Neural progenitor cell (in vitro differentiated cells): ENCODE measurements around the gene TCAIM. TPM values are rescaled to one million over a fixed set of nuclear protein-coding genes. Genes with fewer than 3 reads are reported as not detected.

Experiments used
- DNase-seq: peaks from one replicate; pipeline ENCODE4 v3.0.0-alpha.2; 2016; ENCODE audit warnings: low spot score
- H2AFZ ChIP-seq: fragments of 200-600 bp; sonication (generic); replicated peaks from 2 replicates; pipeline ENCODE4 v1.6.1; 2016; ENCODE audit warnings: antibody characterized with exemption
- H3F3A ChIP-seq: fragments of 200-600 bp; sonication (generic); 2 replicates; pipeline ENCODE4 v1.6.1; 2016; ENCODE audit warnings: antibody characterized with exemption, low read depth
- H3K27ac ChIP-seq: fragments of 200-600 bp; sonication (generic); 2 replicates; pipeline ENCODE4 v1.5.1; 2016; ENCODE audit warnings: mild to moderate bottlenecking
- H3K27me3 ChIP-seq: fragments of 200-600 bp; sonication (generic); 2 replicates; pipeline ENCODE4 v1.6.1; 2016; ENCODE audit warnings: mild to moderate bottlenecking, moderate library complexity
- H3K36me3 ChIP-seq: fragments of 200-600 bp; sonication (generic); 2 replicates; pipeline ENCODE4 v1.5.1; 2016
- H3K4me1 ChIP-seq: fragments of 200-600 bp; sonication (generic); 2 replicates; pipeline ENCODE4 v1.6.1; 2016; ENCODE audit warnings: mixed run types
- H3K4me2 ChIP-seq: fragments of 200-600 bp; sonication (generic); 2 replicates; pipeline ENCODE4 v1.6.1; 2016
- H3K4me3 ChIP-seq: fragments of 200-600 bp; sonication (generic); 2 replicates; pipeline ENCODE4 v1.5.1; 2016
- H3K79me2 ChIP-seq: fragments of 200-600 bp; sonication (generic); 2 replicates; pipeline ENCODE4 v1.6.1; 2016; ENCODE audit warnings: low read depth
- H3K9ac ChIP-seq: fragments of 200-600 bp; sonication (generic); 2 replicates; pipeline ENCODE4 v1.6.1; 2016
- H3K9me3 ChIP-seq: fragments of 200-600 bp; sonication (generic); 2 replicates; pipeline ENCODE4 v1.5.1; 2016; ENCODE audit warnings: low read depth
- H4K20me1 ChIP-seq: fragments of 200-600 bp; sonication (generic); 2 replicates; pipeline ENCODE4 v1.6.1; 2016; ENCODE audit warnings: low read depth
- H3K27ac Mint-ChIP-seq: 3 replicates; pipeline ENCODE4 v1.8.0; 2021; ENCODE audit warnings: mixed read lengths
- H3K27me3 Mint-ChIP-seq: 2 replicates; pipeline ENCODE4 v1.8.0; 2022; ENCODE audit warnings: low read depth, mild to moderate bottlenecking, inconsistent platforms, moderate library complexity, mixed read lengths; ENCODE audit not compliant: insufficient read depth
- H3K36me3 Mint-ChIP-seq: 3 replicates; pipeline ENCODE4 v1.8.0; 2021; ENCODE audit warnings: mixed read lengths
- H3K4me1 Mint-ChIP-seq: 3 replicates; pipeline ENCODE4 v1.8.0; 2021; ENCODE audit warnings: mixed read lengths
- H3K4me3 Mint-ChIP-seq: 3 replicates; pipeline ENCODE4 v1.8.0; 2021; ENCODE audit warnings: mild to moderate bottlenecking, moderate library complexity, mixed read lengths
- H3K9me3 Mint-ChIP-seq: 3 replicates; pipeline ENCODE4 v1.8.0; 2020; ENCODE audit warnings: mixed read lengths
- CTCF ChIP-seq: fragments of 200-600 bp; sonication (generic); IDR thresholded peaks from 2 replicates; pipeline ENCODE4 v1.5.1; 2017; ENCODE audit warnings: antibody characterized with exemption, mild to moderate bottlenecking
- EZH2 ChIP-seq: fragments of 200-600 bp; sonication (generic); IDR thresholded peaks from 2 replicates; pipeline ENCODE4 v1.6.1; 2017; ENCODE audit warnings: antibody characterized with exemption, mild to moderate bottlenecking, moderate library complexity
- EZH2phosphoT487 ChIP-seq: fragments of 200-600 bp; sonication (generic); IDR thresholded peaks from 2 replicates; pipeline ENCODE4 v1.6.1; 2017; ENCODE audit warnings: antibody characterized with exemption
- total RNA-seq: library from RNA; depleted of rRNA; stranded (reverse); fragments of >200 nt; gene quantifications from 2 replicates; pipeline ENCODE4 v1.2.3, GENCODE V29; 2015; ENCODE audit warnings: low replicate concordance

TCAIM gene
- total RNA-seq, 1 donor from 2014 or later, result 31.8 TPM

GRCh38 chr3:44439499-44440295 is 101.1 kb downstream of the TCAIM start:
- Histone ChIP-seq H3K9ac (no peak overlapping the region), H3K27me3 (no peaks in the 10 kb centered on the region), H3K4me1 (no peaks in the 10 kb centered on the region), H3K79me2 (no peaks in the 10 kb centered on the region), H3K4me3 (no peak overlapping the region), H3K36me3 (no peaks in the 10 kb centered on the region), H4K20me1 (no peaks in the 10 kb centered on the region), H3K27ac (no peak overlapping the region), H3F3A (no peaks in the 10 kb centered on the region), H3K9me3 (no peaks in the 10 kb centered on the region), H2AFZ (no peak overlapping the region), H3K4me2 (no peak overlapping the region)
- TF ChIP-seq EZH2 (no peak), CTCF (no peak), EZH2phosphoT487 (no peak)
- no peak for DNase-seq
- Mint-ChIP-seq H3K27ac (no peak overlapping the region), H3K9me3 (no peaks in the 10 kb centered on the region), H3K36me3 (peaks cover 38% of the 10 kb centered on the region), H3K4me1 (no peaks in the 10 kb centered on the region), H3K4me3 (no peak overlapping the region), H3K27me3 (peaks cover 3% of the 10 kb centered on the region)

GRCh38 chr3:44442596-44443309 is 104.2 kb downstream of the TCAIM start:
- Histone ChIP-seq H3K36me3 (peaks cover 6% of the 10 kb centered on the region), H3K4me3 (no peak overlapping the region), H3K79me2 (no peaks in the 10 kb centered on the region), H3K27me3 (no peaks in the 10 kb centered on the region), H3K9ac (no peak overlapping the region), H3K4me1 (no peaks in the 10 kb centered on the region), H4K20me1 (no peaks in the 10 kb centered on the region), H3K9me3 (no peaks in the 10 kb centered on the region), H2AFZ (no peak overlapping the region), H3K4me2 (no peak overlapping the region), H3F3A (no peaks in the 10 kb centered on the region), H3K27ac (no peak overlapping the region)
- no peaks in the 10 kb centered on the region for H3K4me1 Mint-ChIP-seq
- no peak overlapping the region for H3K4me3 Mint-ChIP-seq
- peaks cover 52% of the 10 kb centered on the region for H3K36me3 Mint-ChIP-seq
- peaks cover 12% of the 10 kb centered on the region for H3K27me3 Mint-ChIP-seq
- no peak for TF ChIP-seq EZH2
- TF ChIP-seq CTCF, result no peak
- TF ChIP-seq EZH2phosphoT487, result no peak
- peaks cover 3% of the 10 kb centered on the region for H3K9me3 Mint-ChIP-seq
- DNase-seq, result no peak
- H3K27ac Mint-ChIP-seq, result no peak overlapping the region

- Mint-ChIP-seq H3K4me1 (no peaks in the 10 kb centered on the region), H3K27ac (no peak overlapping the region), H3K36me3 (peaks cover 65% of the 10 kb centered on the region), H3K27me3 (peaks cover 12% of the 10 kb centered on the region), H3K4me3 (no peak overlapping the region), H3K9me3 (peaks cover 9% of the 10 kb centered on the region)
- Histone ChIP-seq H3K9ac (no peak overlapping the region), H3K9me3 (no peaks in the 10 kb centered on the region), H2AFZ (no peak overlapping the region), H3K4me1 (no peaks in the 10 kb centered on the region), H4K20me1 (no peaks in the 10 kb centered on the region), H3F3A (no peaks in the 10 kb centered on the region), H3K79me2 (no peaks in the 10 kb centered on the region), H3K27me3 (no peaks in the 10 kb centered on the region), H3K4me2 (no peak overlapping the region), H3K4me3 (no peak overlapping the region), H3K36me3 (peaks cover 16% of the 10 kb centered on the region), H3K27ac (no peak overlapping the region)
- TF ChIP-seq EZH2 (no peak), CTCF (no peak), EZH2phosphoT487 (no peak)
- no peak for DNase-seq
Observed at GRCh38 chr3:44444437-44444836, 105.9 kb downstream of the TCAIM start.
